NCI-H1105 treated with DMSO at 0.1 percent for 48 hours (cell line): ENCODE data around the gene OR2L2.
"Not testable (repeated sequence)": the region's sequence is repeated elsewhere in the genome, so short reads cannot be mapped to it uniquely, and the experiment has no call there.

Experiments
- DNase-seq: peaks from one replicate; lab custom pipeline; 2025; lab: John Stamatoyannopoulos, UW

Gene OR2L2

GRCh38 chr1:248029770-248030169, at the start of gene OR2L2:
OR2L2 (plus strand) TSS chr1:248030070; CDS start chr1:248038268, 8,198 bp downstream.
- DNase-seq: no peak

DNA sequence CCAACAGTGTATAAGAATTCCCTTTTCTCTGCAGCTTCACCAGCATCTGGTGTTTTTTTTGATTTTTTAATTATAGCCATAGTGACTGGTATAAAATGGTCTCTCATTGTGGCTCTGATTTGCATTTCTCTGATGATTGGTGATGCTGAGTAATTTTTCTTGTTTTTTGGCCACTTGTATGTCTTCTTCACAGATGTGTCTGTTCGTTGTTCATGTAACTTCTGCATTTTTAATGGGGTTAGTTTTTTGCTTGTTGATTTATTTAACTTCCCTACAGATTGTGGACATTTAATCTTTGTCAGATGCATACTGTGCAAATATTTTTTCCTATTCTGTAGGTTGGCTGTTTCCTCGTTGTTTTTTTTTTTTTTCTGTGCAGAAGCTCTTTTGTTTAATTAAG, 36.9 kb upstream of the OR2L2 start:
- no peak for DNase-seq

GRCh38 chr1:247998811-247999210, 31.1 kb upstream of the OR2L2 start:
- no peak for DNase-seq

DNA sequence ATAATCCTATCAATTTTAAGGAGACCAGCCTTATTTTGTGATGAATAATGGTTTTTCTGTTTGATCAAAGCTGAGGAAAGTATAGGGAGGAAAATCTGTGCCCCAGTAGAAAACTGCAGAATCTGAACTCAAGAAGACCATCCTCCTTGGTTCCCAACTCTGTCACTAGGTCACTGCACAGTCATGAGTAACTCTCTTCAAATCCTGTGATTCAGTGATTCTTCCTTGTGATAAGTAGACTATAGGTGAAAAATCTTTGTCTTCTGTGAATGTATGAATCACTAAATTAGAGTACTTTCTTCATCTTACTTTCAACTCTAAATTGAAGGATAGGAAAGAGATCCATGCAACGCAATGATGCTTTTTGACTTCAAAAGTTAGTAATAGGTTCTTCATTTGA, 29.7 kb upstream of the OR2L2 start:
- no peak for DNase-seq

DNA sequence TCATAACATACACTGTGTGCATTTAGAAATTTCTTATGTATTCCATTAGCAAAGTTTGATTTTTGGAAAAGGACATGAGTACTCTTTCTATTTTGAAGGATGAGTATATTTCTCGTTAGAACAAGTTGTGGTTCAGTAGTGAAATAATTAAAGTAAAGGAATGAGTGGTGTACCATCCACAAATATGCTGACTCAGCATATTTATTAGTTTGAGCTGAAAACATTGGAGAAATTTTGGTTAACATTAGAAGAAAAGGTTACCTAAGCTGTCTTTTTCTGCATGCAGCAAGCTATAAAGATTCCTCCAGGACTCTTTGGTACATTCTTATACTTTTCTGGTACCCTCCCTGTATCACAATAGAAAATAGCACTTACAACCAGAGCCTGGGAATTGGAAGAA, 22.1 kb upstream of the OR2L2 start:
- DNase-seq: no peak

GRCh38 chr1:248009681-248010080, 20.2 kb upstream of the OR2L2 start:
- DNase-seq: no peak

DNA sequence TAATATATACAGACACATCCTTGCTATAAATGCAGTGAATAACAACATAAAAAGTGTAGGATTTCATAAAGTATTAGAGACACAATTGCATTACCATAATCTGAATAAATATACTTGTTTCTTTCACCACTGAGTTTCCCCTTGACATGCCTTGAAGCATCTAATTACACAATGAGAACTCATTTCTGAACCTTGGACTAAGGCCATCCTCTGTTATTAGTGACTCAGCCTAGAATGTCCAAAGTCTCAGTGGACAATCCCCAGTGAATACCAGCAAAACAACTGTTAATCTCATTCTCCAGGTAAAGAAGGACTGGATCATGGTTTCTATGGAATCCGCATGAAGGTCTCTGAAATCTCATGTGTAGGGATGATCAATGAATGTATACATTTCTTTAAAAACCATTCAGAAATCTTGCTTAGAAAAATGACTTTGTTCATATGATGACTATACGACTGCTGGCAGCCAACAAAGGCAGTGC, 16.6 kb upstream of the OR2L2 start, which contains the start of gene OR2L5:
Gene OR2L5, plus strand, starts transcription at position 432 of the 482 bp plus-strand sequence. CDS start 8,288 bp downstream, outside the sequence.
- DNase-seq: no peak

GRCh38 chr1:248015803-248016202, 14.1 kb upstream of the OR2L2 start:
- DNase-seq: no peak

- no peak for DNase-seq
These were observed 15.3 kb downstream of the OR2L2 start for GRCh38 chr1:248045209-248045608.

DNA sequence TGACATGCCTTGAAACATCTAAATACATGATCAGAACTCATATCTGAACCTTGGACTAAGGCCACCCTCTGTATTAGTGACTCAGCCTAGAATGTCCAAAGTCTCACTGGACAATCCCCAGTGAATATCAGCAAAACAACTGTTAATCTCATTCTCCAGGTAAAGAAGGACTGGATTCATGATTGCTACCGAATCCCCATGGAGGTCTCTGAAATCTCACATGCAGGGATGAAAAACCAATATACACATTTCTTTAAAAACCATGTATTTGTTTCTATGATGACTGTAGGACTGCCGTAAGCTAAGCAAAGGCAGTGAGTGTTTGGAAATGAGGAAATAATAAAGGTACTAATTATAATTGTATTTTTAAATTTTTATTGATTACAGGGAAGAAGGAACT, 16.7 kb downstream of the OR2L2 start, which contains the start of gene OR2L3:
Gene OR2L3, plus strand, starts transcription at position 301 of the 400 bp plus-strand sequence. CDS start 13,846 bp downstream, outside the sequence.
- no peak for DNase-seq

DNA sequence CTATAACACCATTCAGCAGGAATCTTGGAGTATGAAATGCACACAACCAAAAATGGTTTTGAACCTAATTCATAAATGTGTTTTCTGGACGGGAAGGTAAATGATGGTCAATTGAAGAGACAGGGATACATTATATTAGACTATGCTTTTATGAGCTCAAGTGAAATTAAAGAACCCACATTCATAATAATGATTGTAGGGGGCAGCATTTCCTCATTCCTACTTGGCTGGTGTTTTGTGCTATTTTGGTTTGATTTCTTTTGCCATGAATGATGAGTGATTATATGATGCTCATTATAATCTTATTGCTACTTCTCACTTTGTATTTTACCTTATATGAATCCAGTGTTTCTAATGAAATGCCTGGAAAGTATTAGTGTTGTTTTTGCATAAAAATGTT, 17.1 kb downstream of the OR2L2 start:
- DNase-seq: no peak

- DNase-seq: no peak
These were observed 24.8 kb downstream of the OR2L2 start for GRCh38 chr1:248054671-248055070.

GRCh38 chr1:248055261-248055660, 25.4 kb downstream of the OR2L2 start:
- no peak for DNase-seq

- no peak for DNase-seq
These were observed 35.2 kb downstream of the OR2L2 start for GRCh38 chr1:248065071-248065470.

DNA sequence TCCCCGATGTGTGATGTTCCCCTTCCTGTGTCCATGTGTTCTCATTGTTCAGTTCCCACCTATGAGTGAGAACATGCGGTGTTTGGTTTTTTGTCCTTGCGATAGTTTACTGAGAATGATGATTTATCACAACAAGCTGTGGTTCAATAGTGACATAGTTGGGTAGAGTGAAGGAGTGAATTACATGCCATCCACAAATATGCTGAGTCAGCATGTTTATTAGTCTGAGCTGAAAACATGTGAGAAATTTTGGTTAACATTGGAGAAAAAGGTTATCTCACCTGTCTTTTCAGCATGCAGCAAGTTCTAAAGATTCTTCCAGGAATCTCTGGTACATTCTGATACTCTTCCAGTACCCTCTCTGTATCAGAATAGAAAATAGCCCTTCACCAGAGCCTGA, 35.7 kb downstream of the OR2L2 start:
- no peak for DNase-seq

DNA sequence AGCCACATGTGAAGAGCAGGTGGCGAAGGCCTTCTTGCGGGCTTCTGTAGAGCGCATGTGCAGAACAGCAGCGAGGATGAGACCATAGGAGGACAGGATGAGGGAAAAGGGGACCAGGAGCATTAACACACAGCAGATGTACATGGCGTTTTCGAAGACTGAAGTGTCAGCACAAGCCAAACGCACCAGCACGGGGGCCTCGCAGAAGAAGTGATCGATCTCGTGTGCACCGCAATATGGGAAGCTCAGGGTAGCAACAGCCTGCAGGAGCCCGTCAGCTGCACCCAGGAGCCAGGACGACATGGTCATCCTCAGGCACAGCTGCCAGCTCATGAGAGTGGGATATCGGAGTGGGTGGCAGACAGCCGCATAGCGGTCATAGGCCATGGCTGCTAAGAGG, 54.0 kb downstream of the OR2L2 start:
- DNase-seq: not testable (repeated sequence)
